Tibial artery (tissue), 4 donors: ENCODE results near the gene UBD.
A peak's percentile ranks its signal among the peaks of the same experiment; 100 is the strongest.

Experiments used
- DNase-seq, 2 donors: peaks; one replicate each; pipeline ENCODE4 v3.0.0-alpha.2; 2019
- H3K27ac ChIP-seq, 2 donors: fragments of 200-600 bp; sonication (generic) in 1 of 2; 1 replicate in 1 of 2; 2 replicates in 1 of 2; pipeline ENCODE4 v1.5.1; 2018 to 2019; ENCODE audit warnings: mild to moderate bottlenecking in 1 of 2
- H3K27me3 ChIP-seq, 2 donors: fragments of 200-600 bp; sonication (generic) in 1 of 2; one replicate each; pipeline versions ENCODE4 v1.5.1 to v1.6.0; 2016 to 2019
- H3K36me3 ChIP-seq, 3 donors: fragments of 200-600 bp; sonication (generic) in 2 of 3; one replicate each; pipeline ENCODE4 v1.5.1; 2016 to 2019; ENCODE audit warnings: mild to moderate bottlenecking in 2 of 3
- H3K4me1 ChIP-seq, 4 donors: fragments of 200-600 bp; sonication (generic) in 2 of 4; 1 replicate in 3 of 4; 2 replicates in 1 of 4; pipeline ENCODE4 v1.5.1; 2016 to 2019
- H3K4me3 ChIP-seq, 2 donors: fragments of 200-600 bp; sonication (generic) in 1 of 2; 1 replicate in 1 of 2; 2 replicates in 1 of 2; pipeline ENCODE4 v1.5.1; 2018 to 2019; ENCODE audit warnings: mild to moderate bottlenecking in 2 of 2
- H3K9me3 ChIP-seq, 3 donors: fragments of 200-600 bp; sonication (generic) in 1 of 3; one replicate each; pipeline ENCODE4 v1.5.1; 2016 to 2019
- intact Hi-C: fragments of 100-400 bp; cut with DNase I; formaldehyde crosslinking; loops from one replicate; pipeline ENCODE4 v1.15.0; 2023; ENCODE audit warnings: low total_unique reads
- TF ChIP-seq, protein P1 (sequence below), 2 experiments: fragments of 200-600 bp in 1 of 2; fragments of 450-650 bp in 1 of 2; IDR thresholded peaks; one replicate each; pipeline ENCODE4 v1.5.1; 2017 to 2019; ENCODE audit warnings: antibody characterized with exemption in 2 of 2, mild to moderate bottlenecking in 1 of 2, moderate library complexity in 1 of 2

UBD gene

DNA sequence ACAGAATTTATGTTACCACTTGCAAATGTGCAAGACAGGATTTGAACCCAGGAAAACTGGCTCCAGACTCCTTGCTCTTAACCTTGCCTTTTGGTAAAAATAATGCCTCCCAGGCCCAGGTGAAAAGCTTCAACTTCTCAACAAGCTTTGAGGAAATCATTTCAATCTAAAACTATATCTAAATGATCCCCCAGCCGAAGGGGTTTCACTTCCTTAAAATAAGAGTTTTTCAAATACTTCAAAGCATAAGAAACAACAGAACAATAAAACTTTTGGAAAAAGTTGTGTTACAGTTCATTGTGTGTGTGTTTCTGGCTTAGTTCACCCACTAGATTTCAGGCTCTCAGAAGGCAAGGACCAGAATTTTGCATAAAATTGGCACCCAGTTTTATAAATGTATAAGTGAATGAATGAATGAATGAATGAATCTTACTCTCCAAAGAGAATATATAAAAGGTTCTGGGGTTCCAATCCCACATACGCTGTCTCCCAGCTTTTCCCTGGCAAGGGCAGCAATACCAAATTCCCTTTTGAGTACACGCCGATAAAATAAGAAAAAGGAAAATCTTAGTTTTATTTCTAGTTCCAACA is 30.8 kb upstream of the UBD start:
- Histone ChIP-seq H3K9me3 (no peaks in the 10 kb centered on the region), H3K36me3 (no peaks in the 10 kb centered on the region), H3K27ac (no peak overlapping the region), H3K4me3 (no peak overlapping the region), H3K4me1 (no peaks in the 10 kb centered on the region), H3K27me3 (peaks cover 0 to 36% of the 10 kb centered on the region in 2 donors)
- DNase-seq, result no peak
- intact Hi-C loops, result no loop called here
- TF ChIP-seq, protein P1, sequence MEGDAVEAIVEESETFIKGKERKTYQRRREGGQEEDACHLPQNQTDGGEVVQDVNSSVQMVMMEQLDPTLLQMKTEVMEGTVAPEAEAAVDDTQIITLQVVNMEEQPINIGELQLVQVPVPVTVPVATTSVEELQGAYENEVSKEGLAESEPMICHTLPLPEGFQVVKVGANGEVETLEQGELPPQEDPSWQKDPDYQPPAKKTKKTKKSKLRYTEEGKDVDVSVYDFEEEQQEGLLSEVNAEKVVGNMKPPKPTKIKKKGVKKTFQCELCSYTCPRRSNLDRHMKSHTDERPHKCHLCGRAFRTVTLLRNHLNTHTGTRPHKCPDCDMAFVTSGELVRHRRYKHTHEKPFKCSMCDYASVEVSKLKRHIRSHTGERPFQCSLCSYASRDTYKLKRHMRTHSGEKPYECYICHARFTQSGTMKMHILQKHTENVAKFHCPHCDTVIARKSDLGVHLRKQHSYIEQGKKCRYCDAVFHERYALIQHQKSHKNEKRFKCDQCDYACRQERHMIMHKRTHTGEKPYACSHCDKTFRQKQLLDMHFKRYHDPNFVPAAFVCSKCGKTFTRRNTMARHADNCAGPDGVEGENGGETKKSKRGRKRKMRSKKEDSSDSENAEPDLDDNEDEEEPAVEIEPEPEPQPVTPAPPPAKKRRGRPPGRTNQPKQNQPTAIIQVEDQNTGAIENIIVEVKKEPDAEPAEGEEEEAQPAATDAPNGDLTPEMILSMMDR (IDR thresholded peaks at IDR 0.05), result no peak

DNA sequence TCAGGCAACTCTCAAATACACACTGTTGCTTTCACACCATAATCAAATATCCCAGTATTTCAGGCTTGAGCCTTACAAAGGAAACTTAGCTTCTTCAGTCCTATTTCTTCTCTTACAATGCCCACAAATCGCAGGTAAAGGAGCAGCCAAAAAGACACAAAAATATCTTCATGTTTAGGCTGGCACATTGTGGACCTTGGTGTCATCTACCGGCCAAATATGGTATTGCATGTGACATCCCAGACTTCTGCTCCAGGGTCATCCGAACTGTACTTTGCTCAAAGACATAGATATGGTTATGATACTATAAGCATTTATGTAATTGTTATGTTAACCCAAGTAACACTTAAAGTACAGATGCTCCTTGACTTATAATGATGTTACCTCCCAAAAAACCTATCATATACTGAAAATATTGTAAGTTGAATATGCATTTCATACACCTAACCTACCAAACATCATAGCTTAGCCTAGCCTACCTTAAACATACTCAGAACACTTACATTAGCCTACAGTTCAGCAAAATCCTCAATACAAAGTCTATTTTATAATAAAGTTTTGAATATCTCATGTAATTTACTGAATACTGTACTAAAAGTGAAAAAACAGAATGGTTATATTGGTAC is 30.0 kb upstream of the UBD start:
- no peak overlapping the region for H3K27ac ChIP-seq
- peak in 1 of 2 donors; percentile 43 for DNase-seq
- TF ChIP-seq, protein P1 (IDR thresholded peaks at IDR 0.05), result peak; percentile 82 to 86
- peaks cover 0 to 43% of the 10 kb centered on the region in 2 donors for H3K27me3 ChIP-seq
- no peaks in the 10 kb centered on the region for H3K9me3 ChIP-seq
- no peak overlapping the region for H3K4me3 ChIP-seq
- no peaks in the 10 kb centered on the region for H3K36me3 ChIP-seq
- no peaks in the 10 kb centered on the region for H3K4me1 ChIP-seq
- intact Hi-C loops, result no loop called here

GRCh38 chr6:29584821-29585220 is 25.3 kb upstream of the UBD start, which contains the start of gene OR2H2:
Gene OR2H2 (plus strand): TSS chr6:29585121. CDS start chr6:29587945, 2,824 bp downstream.
- no peak within 1 kb of the TSS for H3K4me3 ChIP-seq
- H3K27me3 ChIP-seq, result peaks cover 0 to 29% of the 10 kb centered on the region in 2 donors
- intact Hi-C loops, result no loop called here
- no peaks in the 10 kb centered on the region for H3K4me1 ChIP-seq
- no peaks in the 10 kb centered on the region for H3K36me3 ChIP-seq
- TF ChIP-seq, protein P1 (IDR thresholded peaks at IDR 0.05), result no peak
- DNase-seq, result no peak
- no peaks in the 10 kb centered on the region for H3K9me3 ChIP-seq
- no peak within 1 kb of the TSS for H3K27ac ChIP-seq

GRCh38 chr6:29577544-29577943 is 18.0 kb upstream of the UBD start:
- H3K9me3 ChIP-seq, result no peaks in the 10 kb centered on the region
- no peak overlapping the region for H3K27ac ChIP-seq
- H3K4me3 ChIP-seq, result no peak overlapping the region
- no peaks in the 10 kb centered on the region for H3K4me1 ChIP-seq
- no peak for DNase-seq
- intact Hi-C loops, result no loop called here
- TF ChIP-seq, protein P1 (IDR thresholded peaks at IDR 0.05), result no peak
- no peaks in the 10 kb centered on the region for H3K36me3 ChIP-seq
- peaks cover 0 to 8% of the 10 kb centered on the region in 2 donors for H3K27me3 ChIP-seq

DNA sequence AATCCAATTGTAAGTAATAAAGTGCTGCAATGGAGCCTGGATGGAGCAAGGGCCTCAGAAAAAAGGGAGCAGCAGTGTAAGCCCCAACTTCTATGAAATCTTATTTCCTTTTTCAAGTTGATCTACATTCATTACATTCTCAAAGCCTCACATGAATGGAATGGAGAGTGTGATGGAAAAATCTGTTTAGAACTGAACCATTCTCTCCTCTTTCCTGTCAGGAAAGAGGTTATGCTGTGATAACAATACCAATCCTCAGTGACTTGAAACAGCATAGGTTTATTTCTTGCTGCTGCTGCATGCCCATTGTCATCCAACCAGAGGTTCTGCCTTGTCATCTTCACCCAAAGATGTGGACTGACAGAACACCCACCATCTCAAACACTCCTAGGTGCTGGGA is 16.5 kb upstream of the UBD start:
- H3K27ac ChIP-seq, result no peak overlapping the region
- intact Hi-C loops, result no loop called here
- peaks cover 0 to 9% of the 10 kb centered on the region in 2 donors for H3K27me3 ChIP-seq
- H3K4me3 ChIP-seq, result no peak overlapping the region
- TF ChIP-seq, protein P1 (IDR thresholded peaks at IDR 0.05), result no peak
- H3K9me3 ChIP-seq, result no peaks in the 10 kb centered on the region
- no peak for DNase-seq
- no peaks in the 10 kb centered on the region for H3K36me3 ChIP-seq
- no peaks in the 10 kb centered on the region for H3K4me1 ChIP-seq
